DMS 273 (cell line): Measurements from ENCODE around the gene KAZN.

ENCODE experiments used
- DNase-seq: peaks from one replicate; lab custom pipeline; 2025; ENCODE audit not compliant: unreplicated experiment; lab: John Stamatoyannopoulos, UW

The KAZN gene

DNA sequence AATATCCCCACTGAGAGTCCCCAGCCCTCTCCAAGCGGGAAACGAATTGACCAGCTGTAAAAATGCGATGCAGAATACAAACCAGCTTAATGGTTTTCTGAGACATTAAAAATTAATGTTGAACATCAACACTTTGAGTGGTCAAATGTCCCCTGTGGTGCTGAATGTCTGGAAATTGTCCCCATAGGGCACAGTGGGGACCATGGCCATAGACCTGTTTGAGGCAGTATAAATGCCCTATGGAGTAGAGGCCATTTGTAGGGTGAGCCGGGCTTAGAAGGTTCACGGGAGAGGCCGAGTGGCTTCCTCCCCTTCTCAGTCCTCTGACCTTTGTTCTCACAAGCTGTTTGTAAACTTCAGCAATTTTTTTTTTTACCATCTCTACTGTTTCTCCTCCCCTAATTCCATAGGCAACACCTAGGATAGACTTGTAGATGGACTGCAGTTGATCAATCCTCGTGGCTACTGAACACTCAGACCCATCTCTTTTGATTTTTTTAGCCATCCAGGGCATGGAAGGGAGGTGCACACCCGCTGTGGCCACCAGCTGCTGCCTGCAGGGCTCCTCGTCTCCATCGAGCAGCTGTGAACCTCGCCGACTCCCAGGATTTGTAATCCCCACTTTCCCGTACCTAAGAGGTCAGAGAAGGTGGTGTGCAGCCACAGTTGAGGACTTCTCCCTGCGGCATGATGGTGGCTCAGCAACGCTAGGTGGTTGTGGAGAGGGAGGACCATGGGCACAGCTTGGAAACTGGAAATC, 41.0 kb downstream of the KAZN start:
- peak; percentile 52 for DNase-seq

DNA sequence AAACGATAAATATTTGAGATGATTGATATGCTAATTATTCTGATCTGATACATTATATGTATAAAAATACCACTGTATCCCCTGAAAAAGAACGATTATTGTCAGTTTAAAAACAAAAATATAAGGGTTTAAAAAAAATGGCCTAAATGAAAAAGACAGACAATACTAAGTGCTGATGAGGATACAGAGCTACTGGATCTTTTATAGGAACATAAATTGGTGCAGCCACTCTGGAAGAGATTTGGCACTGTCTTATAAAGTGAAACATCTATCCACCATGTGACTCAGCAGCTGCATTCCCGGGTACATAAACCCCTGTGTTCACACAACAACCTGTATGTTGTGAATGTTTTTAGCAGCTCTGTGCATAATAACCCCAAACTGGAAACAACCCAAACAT, 44.2 kb downstream of the KAZN start:
- no peak for DNase-seq

DNA sequence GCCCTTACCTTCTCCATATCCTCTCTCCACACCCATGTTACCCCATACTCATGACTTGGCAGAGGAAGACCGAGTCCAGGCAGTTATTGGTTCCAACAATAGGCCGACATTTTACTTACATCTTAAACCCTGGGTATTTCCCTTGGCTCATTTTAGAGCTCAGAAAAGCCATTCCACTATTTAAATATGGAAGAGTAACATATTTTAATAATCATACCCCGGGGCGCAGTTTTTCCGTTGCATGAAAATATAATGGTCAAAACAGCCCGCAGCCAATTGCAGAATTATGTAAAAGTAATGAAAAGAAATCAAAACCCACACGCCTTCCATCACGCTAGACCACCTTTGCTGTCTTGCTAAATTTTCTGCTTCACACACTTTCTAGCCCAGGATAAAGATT, 48.5 kb downstream of the KAZN start:
- no peak for DNase-seq

DNA sequence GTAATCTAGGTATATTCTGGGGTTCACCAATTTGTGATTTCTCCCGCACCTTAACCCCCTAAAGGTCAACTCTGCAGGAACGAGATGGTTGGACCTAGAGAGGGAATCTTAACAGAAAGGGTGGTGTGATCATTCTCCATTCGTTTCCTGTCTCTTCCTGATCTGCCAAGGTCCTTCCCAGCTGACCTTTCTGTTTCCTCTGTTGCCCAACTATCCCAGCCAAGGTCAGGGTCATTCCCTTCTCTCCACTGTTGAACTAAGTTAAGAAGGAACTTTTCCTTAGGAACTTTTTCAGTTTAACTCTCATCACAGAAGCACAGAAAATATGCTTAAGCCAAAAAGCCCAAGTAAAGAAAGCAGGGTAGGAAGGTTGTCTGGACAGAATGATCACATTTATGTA, 49.3 kb downstream of the KAZN start:
- DNase-seq: no peak

DNA sequence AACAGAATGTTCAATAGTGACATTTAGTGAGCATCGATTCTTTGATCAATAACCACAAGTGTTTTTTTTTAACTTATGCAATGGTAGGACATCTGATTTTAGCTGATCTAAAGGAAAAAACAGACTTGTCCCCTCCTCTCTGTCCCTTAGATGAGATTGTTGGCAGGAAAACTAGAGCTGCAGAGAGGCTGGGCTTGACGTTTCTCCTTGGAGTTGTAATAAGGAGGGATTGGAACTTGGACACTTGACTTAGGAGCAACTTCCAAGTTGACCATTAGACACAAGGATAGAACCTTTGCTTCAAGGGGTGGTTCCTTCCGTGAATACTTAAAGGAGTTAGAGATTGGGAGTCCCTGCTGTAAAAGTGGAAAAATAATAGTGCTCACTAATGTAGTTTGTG, 49.9 kb downstream of the KAZN start:
- no peak for DNase-seq

DNA sequence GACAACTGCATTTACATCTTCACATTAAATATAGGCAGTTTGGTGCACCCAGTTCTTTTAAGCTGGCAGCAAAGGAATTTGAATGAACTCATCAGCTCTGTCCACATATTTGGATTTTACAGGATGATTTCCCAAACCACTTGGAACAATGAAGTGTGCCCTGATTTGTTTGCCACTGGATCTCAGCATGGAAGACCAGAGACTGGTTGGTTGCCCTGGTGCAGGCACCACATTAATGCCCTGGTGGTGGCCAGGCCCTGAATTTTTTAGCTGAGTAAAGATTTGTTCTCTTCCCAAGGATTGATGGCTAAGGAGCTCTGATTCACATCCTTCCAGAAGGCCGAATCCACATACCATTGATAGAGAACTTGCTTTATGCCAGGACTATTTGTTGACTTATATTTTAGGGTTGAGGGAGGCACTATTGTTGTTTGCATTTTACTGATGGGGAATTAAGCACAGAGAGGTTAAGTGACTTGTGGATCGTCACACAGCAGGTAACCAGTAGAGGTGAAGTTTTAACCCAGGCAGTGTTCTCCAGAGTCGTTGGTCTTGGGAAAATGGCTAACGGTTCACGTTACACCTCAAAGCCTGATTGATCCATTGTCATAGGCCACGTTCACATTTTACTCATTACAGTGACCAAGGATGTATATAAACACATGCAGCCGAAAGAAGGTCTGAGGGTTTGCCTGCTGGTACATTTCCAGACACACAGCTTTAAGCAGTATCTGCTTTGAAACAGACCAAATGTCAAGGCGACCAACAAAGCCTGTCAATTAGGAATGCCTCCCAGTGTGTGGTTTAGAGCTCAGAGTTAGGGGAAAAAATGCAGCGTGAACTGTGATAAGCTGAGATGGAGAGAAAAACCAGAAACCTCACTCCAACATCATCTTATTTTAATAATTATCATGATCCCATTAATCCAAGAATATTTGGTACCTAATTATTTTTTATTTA, 50.7 kb downstream of the KAZN start:
- no peak for DNase-seq

DNA sequence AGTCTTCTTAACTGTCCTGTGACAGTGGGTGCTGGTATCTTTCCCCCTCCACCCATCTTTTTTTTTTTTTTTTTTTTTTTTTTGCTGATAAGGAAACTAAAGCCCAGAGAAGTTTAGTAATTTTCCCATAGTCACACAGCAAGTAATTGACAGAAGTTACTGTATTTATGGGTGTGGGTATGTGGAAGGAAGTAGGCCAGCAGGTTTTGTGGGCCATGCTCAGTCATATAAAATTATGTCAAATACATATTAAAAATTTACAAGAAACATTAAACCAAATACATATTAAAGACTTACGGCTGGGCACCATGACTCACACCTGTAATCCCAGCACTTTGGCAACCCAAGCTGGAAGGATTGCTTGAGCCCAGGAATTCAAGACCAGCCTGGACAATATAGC, 51.5 kb downstream of the KAZN start:
- no peak for DNase-seq

DNA sequence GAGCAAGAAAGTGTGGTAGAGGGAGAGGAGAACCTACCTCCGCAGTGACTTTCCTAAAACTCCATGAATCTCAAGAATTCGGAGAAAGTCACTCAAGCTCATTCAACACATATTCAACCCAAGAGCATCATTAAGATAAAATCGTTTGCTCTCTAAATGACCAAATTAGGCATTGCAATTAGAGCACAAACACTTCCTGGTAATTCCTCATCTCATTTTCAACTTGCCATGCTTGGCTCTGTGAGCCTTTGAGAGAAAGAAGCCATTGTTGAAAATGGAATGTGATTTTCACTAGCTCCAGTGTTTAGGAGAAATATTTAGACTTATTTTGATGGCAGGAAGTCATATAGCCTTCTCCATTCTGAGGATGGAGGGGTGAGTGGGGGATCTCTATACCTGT, 52.5 kb downstream of the KAZN start:
- no peak for DNase-seq

DNA sequence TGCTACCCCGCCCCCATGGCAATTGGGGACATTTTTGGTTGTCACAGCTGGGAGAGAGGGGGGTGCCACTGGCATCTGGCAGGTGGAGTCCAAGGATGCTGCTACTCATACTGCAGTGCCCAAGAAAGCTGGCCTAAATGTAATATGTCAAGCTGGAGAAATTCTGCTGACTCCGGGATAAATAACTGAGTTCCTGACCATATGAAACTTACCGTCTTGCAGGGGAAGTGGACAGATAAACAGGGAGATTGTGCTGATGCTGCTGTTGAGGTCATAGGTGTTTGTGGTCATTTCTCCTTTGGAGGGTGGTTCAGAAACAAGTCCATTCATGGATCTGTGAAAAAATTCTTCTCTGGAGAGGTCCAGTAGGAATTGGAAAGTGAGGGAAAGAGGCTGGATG, 54.4 kb downstream of the KAZN start:
- no peak for DNase-seq

DNA sequence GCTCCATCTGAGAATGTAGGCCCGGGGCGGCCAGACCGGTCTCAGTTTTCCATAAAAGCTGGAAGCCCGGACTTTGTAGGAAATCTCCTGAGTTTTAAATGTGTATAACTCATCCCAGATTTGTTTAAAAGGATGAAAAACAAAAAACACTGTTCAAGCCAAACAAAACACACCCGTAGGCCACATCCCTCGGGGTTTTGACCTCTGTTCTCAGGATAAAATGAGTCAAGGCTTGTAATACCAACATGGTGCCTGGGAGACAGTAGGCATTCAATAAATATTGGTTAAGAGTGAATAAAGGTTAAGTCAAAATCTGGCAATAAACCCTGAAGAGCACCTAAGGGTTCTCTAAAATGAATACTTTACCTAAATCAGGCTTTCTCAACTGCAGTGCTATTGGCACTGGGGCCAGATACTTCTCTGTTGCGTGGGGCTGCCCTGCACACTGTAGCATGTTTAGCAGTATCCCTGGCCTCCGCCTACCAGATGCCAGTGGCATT, 55.0 kb downstream of the KAZN start:
- no peak for DNase-seq

DNA sequence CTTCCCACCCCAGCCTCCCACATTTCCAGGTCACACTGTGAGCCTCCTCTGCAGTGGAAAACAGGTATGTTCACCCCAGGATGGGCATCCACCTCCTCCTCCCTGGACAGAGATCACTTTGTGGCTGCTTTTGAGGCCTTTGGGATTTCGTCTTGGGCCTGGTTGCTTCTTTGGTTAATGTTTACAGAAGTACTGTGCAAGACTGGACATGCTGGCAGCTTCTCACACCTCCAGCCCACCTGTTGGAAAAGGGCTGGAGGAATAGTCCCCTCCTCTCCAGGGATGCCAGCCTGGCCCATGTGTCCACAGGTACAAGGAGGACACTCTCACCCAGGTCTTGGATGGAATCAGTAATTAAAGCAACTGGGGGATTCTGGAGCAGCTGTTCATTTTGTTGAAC, 56.1 kb downstream of the KAZN start:
- DNase-seq: no peak

DNA sequence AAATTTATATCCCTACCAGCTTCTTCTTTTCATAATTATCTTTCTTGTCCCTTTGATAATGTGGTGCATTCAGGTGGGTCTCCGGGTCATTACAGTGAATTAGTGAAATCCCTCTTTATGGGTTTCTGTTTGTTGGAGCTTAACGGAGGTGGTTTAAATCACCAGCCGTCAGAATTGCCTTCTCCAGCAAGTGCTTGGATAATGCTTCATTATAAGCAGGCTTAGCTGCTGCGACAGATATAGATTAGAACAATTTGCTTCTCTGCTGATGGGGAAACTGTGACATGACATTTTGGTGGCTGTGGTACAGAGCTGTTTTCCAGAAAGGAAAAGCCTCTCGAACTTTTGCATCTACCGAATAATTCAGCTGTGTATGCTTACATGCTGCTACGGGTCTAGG, 56.9 kb downstream of the KAZN start:
- no peak for DNase-seq

DNA sequence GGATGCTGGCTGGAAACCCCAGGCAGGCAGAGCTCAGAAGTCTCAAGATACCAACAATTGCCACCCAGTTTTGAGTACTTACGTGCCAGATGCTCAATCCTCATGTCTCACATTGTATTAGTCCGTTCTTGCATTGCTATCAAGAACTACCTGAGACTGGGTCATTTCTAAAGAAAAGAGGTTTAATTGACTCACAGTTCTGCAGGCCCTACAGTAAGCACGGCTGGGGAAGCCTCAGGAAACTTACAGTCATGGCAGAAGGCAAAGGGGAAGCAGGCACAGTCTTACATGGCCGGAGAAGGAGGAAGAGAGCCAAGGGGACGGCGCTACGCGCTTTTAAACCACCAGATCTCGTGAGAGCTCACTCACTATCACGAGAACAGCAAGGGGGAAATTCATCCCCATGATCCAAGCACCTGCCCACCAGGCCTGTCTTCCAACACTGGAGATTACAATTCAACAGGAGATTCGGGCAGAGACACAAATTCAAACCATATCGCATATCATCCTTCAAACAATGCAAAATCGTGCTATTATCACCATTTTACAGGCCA, 58.0 kb downstream of the KAZN start:
- no peak for DNase-seq

DNA sequence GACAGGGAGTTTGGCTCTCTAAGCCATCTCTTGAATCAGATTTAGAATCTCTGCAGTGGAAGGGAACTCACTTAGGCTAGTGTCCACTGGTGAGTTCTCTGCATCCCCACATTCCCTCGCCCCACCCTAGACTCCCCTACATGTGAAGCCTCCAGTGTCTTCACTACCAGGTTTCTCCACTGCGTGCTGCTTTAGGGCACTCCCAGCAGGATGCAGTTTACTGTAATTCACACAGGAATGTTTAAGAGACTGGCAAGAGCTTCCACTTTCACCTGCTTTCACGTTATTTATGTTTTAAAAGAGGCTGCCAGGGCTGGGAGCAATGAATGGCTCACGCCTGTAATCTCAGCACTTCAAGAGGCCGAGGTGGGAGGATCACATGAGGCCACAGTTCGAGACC, 60.2 kb downstream of the KAZN start:
- no peak for DNase-seq

DNA sequence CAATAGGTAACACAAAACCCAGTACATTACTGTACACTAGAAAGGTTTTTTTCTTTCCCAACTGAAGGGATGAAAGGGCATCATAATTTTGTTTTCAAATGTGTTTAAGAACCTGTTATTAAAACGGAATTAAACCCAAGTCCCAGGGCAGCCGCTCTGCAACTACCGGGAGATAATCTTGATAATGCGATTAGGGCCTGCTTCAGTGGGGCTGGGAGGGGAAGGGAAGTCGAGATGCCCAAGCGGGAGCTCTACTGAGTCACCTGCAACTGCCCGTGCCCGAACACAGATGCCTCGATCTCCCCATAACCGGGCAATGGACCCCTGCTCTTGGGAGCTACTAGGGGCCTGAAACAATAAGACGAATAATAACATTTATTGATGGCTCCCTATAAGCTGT, 61.4 kb downstream of the KAZN start:
- no peak for DNase-seq

DNA sequence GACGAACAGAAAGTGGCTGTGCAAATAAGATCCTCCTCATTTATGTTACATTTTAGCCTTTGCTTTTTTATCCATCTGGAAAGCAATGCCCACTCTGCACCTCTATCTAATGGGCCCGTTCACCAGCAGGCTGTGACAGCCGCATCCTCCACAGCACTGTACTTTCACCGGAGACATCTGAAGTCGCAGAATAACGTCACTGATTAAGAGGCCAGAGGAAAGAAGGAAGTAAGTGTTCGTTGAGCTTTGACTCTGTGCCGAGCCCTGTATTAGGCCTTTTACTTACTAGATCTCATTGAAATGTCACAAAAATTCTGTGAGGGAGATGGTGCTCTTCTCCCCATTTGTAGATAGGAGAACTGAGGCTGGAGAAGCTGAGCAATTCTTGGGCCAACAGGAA, 62.3 kb downstream of the KAZN start:
- DNase-seq: no peak

DNA sequence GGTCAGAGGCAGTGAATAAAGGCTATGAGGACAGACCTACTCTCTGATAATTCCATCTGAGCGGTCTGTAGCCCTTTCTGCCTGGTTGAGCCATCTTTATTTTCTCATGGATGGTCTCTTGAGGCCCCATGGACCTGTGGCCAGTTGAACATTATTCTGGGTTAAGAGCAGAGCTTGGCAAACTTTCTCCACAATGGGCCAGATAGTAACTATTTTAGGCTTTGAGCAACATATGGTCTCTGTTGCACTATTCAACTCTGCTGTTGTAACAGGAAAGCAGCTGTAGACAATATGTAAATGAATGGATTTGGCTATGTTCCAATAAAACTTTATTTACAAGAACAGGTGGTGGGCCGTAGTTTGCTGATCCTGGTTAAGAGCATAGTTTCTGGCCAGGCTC, 62.7 kb downstream of the KAZN start:
- DNase-seq: peak; percentile 91

DNA sequence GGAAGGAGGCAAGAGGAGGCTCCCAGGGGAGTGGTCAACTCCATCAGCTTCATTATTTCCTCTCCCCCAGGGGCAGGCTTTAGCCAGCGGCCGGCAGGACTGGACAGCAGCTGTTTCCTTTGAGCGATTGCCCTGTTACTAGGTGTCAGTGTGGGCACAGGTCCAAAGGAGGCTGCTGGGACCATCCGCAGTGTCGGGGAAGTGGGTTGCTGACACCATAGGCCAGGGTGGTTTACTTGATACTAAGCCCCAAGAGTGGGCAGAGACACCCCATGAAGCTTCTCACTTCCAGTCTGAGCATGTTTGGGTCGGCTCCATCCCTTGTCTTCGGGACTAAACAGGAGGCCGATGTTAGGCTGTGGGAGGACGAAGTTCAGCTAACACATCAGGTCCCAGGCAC, 63.6 kb downstream of the KAZN start:
- DNase-seq: no peak

DNA sequence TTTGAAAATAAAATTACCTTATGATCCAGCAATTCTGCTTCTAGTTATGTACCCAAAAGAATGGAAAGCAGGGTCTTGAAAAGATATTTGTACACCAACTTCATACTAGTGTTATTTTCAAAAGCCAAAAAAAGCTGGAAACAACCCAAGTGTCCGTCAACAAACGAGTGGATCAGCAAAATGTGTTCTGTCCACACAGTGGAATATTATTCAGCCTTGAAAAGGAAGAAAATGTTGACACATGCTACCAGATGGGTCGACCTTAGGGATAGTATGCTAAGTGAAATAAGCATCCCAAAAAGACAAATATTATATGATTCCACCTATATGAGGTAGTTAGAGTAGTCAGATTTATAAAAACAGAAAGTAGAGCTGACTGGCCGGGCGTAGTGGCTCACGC, 65.3 kb downstream of the KAZN start:
- DNase-seq: no peak

DNA sequence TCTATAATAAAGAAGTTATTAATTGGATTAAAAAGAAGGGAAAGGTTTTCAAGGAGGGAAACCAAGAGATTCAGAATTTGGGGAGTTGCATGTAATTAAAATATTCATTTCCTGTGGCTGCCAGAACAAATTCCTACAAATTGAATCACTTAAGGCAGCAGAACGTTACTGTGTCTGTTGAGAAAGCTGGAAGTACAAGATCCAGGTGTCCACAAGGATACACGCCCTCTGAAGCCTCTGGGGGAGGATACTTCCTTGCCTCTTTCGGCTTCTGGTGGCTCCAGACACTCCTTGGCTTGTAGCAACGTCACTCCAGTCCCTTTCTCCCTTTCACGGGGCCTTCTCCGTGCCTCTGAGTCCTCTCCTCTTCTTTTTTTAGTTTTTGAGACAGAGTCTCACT, 67.9 kb downstream of the KAZN start:
- no peak for DNase-seq

DNA sequence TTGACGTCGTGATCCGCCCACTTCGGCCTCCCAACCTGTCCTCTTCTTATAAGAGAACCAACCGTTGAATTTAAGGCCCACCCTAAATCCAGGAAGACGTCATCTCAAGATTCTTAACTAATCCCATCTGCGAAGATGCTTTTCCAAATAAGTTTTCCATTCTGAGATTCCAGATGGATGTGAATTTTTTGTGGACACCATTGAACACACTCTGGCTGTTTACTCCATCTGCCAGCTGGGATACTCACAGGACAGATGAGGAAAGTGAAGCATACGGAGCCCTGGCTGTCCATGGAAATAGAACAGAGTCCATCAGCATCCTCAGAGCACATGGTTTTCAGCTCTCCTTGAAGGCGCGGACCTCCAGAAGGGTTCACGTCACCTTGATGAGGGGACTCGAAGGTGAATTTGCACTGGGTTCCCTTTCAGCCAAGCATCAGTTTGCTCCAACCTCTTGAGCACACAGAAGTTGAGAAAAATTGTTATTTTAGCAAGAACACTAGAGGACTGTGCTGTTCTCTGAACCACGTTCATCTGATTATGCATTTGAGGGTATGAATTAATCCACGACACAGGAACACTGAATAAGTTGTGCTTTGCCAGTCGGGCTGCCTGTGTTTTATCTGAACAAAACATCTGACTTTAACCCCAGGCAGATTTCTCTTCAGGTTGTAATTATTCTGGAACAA, 68.6 kb downstream of the KAZN start:
- peak; percentile 56 for DNase-seq
